Activated naive CD4-positive, alpha-beta T cell treated with anti-CD3 and anti-CD28 coated beads, Interleukin-2, amount 50 U/mL, for 16 hours (primary cell): ENCODE data around the gene SSBP2.

ENCODE experiments used
- DNase-seq: peaks from one replicate; pipeline ENCODE4 v3.0.0-alpha.2; 2020

Gene SSBP2

DNA sequence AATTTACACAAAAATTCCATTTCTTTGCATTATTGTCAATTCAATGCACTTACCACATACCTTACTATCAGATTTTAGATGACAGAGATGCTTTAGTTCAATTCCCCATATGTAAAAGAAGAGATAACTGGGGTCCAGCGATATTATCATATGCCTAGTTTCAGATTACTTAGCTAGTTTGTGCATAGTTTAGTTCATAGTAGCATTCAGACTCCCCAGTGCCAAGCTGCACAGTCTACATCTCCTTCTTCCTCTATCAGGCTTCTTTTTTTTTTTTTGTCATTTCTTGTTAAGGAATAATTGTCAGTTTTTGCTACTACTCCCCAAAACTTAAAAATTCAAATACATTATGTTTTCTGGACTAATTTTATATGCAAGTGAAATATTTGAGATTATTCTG is 175.0 kb downstream of the SSBP2 start:
- no peak for DNase-seq

GRCh38 chr5:81572201-81572600 is 178.7 kb downstream of the SSBP2 start:
- no peak for DNase-seq

DNA sequence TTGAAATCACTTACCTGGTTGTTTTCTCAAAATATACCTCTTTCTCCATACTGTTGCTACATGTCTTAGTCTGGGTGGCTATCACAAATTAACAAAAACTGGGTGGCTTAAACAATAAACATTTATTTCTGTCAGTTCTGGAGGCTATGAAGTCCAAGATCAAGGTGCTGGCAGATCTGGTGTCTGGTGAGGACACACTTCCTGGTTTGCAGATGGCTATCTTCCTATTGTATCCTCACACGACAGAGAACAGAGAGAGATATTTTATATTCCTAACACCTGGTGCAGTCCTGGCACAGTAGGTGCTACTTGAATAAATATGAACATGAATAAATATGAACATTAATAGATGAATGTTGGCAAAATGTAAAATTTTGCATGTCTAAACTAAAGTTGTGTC is 192.7 kb downstream of the SSBP2 start:
- no peak for DNase-seq

GRCh38 chr5:81556809-81557208 is 194.1 kb downstream of the SSBP2 start:
- DNase-seq = no peak

- DNase-seq = no peak
Measured at GRCh38 chr5:81555865-81556264, 195.0 kb downstream of the SSBP2 start.

DNA sequence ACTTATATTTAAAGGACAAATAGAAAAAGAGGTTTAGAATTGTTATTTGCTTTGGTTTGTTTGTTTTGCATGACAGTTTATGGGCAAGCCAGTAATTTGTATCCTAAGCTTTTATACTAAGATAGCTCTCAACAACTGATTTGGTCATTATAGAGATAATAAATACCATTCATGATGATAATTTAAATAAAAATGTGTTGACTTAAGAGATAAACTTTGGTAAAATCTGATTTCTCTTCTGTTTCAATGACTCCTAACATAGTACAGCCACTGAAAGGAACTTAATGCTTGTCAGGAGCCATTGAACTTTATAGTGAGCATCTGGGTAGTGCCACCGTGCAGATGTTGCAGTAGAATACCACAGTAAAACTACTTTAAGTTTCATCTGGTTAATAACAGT is 196.2 kb downstream of the SSBP2 start:
- DNase-seq = no peak

- no peak for DNase-seq
Measured at GRCh38 chr5:81553567-81554212, 197.2 kb downstream of the SSBP2 start.

DNA sequence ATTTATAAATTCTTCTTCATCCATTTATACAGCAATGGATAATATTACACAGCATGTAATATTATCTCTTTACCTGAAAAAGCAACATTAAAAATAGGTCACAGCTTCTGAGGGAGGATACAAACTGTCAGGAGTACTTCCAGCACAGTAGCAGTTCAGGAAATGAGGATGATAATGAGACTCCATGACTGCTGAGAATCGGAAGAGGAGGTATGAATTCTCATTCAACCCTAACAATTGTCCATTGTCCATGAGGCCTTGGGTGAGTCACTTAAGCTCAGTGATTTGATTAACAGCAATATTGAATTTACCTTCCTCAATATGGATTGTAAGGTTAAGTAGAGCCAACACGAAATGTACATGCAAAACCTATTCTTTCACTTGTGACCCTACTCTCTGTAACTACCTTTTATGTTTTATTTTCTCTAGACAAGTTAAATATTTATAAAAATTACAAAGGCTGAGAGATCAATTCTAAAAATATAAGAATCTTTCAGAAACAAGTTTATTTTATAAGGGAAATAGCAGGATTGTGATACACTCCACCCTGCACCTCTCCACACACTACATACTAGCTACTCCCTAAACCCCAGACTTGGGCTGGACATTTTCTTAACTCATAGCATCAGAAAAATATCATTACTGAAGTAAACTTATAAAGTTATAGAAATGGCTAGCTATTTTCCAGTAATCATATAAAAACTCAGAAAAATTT is 197.9 kb downstream of the SSBP2 start:
- DNase-seq = no peak

DNA sequence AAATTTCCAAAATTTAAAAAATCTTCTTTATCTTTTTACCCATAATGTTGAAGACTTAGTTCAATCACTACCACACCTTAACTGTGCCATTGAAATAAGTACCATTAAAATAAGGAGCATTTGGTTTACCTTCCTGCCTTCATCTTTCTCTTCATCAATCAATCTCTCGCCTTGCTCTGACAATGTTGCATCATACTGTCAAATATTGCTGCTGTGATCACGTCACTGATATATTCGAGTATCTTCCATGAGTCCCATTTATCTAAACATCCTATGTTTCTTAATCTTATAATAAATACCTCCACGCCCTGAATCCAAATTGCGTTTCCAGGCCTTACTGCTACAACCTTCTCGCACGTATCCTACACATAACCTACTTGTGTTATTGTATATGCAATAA is 201.8 kb downstream of the SSBP2 start:
- no peak for DNase-seq

DNA sequence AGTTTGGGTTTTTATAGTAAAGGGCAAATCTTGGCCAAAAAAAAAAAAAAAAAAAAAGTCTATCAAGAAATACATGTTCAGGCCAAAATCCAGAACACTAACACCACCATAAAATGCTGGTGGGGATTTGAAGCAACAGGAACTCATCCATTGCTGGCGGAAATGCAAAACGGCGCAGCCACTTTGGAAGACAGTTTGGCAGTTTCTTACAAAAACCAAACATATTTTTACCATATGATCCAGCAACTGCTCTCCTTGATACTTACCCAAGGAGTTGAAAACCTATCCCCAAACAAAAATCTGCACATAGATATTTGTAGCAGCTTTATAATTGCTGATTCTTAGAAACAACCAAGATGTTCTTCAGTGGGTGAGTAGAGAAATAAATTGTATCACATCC is 203.9 kb downstream of the SSBP2 start:
- no peak for DNase-seq

- DNase-seq = no peak
Measured at GRCh38 chr5:81545911-81546310, 205.0 kb downstream of the SSBP2 start.

- DNase-seq = no peak
Measured at GRCh38 chr5:81544351-81545018, 206.4 kb downstream of the SSBP2 start.

- no peak for DNase-seq
Measured at GRCh38 chr5:81542242-81542641, 208.7 kb downstream of the SSBP2 start.

DNA sequence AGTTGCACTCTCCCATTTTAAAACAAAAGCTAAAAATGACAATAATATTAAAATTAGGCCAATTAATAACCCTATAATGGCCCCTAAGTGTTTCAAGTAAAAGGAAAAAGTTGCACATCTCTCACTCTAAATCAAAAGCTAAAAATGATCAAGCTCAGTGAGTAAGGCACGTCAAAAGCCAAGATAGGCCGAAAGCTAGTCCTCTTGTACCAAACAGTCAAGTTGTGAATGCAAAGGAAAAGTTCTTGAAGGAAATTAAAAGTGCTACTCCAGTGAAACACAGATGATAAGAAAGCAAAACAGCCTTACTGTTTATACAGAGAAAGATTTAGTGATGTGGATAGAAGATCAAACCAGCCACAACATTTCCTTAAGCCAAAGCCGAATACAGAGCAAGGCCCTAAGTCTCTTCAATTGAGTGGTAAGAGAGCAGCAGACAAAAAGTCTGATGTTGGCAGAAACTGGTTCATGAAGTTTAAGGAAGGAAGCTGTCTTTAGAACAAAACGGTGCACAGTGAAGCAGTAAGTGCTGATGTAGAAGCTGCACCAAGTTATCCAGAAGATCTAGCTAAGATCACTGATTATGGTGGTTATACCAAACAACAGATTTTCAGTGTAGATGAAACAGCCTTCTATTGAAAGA is 212.9 kb downstream of the SSBP2 start:
- DNase-seq = no peak

DNA sequence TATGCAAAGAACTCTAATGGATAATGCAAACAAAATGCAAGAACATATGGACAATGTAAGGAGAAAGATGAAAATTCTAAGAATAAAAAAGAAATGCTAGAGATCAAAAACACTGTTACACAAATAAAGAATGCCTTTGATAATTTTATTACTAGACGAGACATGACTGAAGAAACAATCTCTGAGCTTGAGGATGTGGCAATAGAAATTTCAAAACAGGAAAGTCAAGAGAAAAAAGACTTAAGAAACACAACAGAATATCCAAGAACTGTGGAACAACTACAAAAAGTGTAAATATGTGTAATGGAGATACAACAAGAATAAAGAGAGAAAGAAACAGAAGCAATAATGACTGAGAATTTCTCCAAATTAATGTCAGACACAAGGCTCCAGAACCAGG is 216.5 kb downstream of the SSBP2 start:
- DNase-seq = no peak

DNA sequence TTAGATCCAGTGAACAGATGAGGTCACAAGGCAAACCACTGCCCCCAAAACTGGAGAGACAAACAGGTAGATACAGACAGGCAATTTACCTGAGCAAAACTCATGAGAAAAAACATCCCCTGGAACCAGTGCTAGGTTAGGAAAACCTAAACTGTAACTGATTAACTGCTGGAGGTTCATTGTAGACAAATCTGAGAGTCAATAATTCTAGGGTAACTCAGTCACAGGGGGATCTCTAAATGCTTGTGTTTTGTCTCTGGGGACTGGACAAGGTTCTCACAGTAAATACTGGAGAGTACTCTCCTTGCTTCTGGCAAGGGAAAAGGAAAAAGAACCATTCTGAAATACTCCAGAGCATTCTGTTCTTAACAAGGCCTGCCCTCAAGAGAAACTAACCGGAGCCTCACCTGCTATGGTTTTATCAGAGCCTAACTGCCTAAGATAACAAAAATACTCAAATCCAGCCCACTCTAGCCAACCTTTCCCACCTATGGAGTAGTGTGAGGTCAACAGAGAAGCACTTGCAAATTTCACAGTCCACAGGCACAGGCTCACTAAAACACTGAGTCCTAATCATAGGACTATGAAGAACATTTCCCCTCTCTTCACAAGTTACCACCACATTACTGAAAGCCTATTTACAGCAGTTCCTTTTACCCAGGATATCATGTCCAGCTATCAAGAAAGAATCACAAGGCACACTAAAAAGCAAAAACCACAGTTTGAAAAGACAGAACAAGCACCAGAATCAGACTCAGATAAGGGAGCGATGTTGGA is 217.1 kb downstream of the SSBP2 start:
- no peak for DNase-seq

GRCh38 chr5:81530919-81531318 is 220.0 kb downstream of the SSBP2 start:
- no peak for DNase-seq

DNA sequence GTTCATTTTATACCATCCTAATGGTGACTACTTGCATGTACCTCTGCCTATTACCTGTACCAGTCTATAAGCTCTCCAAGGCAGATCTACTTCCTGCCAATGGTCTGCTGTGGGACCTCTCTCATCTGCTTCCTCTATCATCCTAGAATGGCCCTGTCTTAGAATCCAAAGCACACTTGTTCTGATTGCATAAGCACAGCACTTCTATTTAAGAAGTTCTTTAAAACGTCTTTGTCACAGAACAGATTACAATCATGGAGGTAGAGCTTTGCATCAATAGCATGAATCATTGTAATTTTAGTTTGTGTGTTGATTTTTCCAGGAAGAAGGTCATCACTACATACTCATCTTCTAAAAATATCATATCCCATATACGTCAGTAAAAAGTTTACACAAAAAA is 225.2 kb downstream of the SSBP2 start:
- no peak for DNase-seq

DNA sequence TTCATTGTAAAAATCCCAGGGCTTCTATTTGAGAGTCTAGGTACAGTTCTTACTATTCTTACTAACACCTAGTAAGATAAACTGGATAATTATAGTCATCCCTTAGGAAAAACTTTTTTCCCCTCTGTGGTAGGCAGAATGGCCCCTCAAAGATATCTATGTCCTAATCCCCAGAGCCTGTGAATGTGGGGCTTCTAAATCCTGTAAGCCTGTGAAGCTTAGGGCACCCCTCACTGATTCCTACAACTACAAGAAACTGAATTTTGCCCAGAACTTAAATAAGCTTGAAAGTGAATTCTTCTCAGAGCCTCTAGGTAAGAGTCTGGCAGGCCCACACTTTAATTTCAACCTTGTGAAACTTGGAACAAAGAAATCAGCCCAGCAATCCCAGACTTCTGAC is 226.9 kb downstream of the SSBP2 start:
- no peak for DNase-seq

GRCh38 chr5:81522571-81522970 is 228.3 kb downstream of the SSBP2 start:
- DNase-seq = no peak

- no peak for DNase-seq
Measured at GRCh38 chr5:81520769-81521168, 230.1 kb downstream of the SSBP2 start.

- no peak for DNase-seq
Measured at GRCh38 chr5:81519217-81519905, 231.5 kb downstream of the SSBP2 start.
